GM21786 (cell line): ENCODE data around the gene CD247.
"Not testable (repeated sequence)": the region's sequence is repeated elsewhere in the genome, so short reads cannot be mapped to it uniquely, and the experiment has no call there.

ENCODE experiments used
- ATAC-seq: cut with Tn5 transposase; IDR thresholded peaks from one replicate; pipeline ENCODE4 v1.9.1; 2021; ENCODE audit not compliant: unreplicated experiment

Gene CD247

GRCh38 chr1:167518331-167518700, at the start of gene CD247:
Gene CD247 (minus strand): TSS chr1:167518529. CDS start chr1:167518465, 64 bp downstream.
- no peak for ATAC-seq

- no peak for ATAC-seq
These were observed 49.3 kb upstream of the CD247 start for GRCh38 chr1:167567663-167568062.

GRCh38 chr1:167566766-167567165, 48.4 kb upstream of the CD247 start:
- ATAC-seq: no peak

- ATAC-seq: no peak
These were observed 47.6 kb upstream of the CD247 start for GRCh38 chr1:167565922-167566321.

DNA sequence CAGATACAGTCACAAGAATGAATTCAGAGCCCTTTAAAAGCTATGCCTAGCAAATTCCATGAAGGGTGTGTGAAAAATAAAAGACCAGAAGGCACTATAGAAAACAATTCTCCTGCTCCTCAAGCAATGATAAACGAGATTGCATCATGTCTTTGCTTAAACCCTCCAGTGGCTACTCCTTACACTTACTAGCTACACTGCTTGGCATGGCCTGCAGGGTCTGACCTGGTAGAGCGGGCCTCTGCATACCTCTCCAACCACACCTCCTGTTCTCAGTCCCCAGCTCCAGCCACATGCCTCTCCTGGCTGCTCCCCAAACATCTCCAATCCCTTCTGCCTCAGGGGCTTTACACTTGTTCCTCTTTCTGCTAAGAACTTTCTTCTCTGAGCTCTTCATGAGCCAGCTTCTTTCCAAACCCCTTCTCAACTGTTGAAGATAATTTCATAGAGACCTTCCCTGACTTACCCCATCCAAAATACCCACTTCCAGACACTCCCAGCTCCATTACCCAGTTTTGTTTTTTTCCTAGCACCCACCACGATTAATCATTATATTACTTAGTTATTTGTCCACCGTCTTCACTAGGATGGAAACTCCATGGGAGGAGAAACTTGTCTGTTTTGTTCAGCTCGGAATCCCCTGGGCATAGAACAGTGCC, 46.4 kb upstream of the CD247 start:
- ATAC-seq: no peak

GRCh38 chr1:167563579-167564246, 45.4 kb upstream of the CD247 start:
- ATAC-seq: no peak

- no peak for ATAC-seq
These were observed 44.4 kb upstream of the CD247 start for GRCh38 chr1:167562702-167563101.

DNA sequence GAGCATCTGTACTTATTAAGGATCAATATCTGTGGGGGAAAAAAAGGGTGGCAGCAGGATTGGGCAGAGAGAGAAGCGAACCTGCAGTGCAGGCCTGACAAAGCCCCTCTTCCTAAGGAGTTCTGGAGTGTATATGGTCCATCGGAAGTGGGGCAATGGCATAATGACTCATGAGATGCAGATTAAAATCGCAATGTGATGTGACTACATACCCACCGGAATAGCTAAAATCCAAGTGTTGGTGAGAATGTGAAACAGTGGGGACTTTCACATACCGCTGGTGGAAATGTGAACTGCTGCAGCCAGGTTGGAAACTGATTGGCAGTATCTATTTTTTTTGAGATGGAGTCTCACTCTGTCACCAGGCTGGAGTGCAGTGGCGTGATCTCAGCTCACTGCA, 43.4 kb upstream of the CD247 start:
- no peak for ATAC-seq

GRCh38 chr1:167555971-167556714, 37.8 kb upstream of the CD247 start:
- no peak for ATAC-seq

DNA sequence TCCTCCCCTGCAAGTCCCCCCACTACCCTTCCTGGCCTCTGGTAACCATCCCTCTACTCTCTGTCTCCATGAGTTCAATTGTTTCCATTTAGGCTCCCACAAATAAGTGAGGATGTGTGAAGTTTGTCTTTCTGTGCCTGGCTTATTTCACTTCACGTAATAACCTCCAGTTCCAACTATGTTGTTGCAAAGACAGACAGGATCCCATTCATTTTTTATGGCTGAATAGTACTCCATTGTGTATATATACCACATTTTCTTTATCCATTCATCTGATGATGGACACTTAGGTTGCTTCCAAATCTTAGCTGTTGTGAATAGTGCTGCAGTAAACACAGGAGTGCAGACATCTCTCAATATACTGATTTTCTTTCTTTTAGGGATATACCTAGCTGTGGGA, 36.7 kb upstream of the CD247 start:
- not testable (repeated sequence) for ATAC-seq

GRCh38 chr1:167554028-167554779, 35.9 kb upstream of the CD247 start:
- ATAC-seq: peak; percentile 26

GRCh38 chr1:167553136-167554027, 35.1 kb upstream of the CD247 start, which contains the start of gene CREG1:
Gene CREG1 (minus strand): TSS chr1:167553762.
- ATAC-seq: peak; percentile 97

DNA sequence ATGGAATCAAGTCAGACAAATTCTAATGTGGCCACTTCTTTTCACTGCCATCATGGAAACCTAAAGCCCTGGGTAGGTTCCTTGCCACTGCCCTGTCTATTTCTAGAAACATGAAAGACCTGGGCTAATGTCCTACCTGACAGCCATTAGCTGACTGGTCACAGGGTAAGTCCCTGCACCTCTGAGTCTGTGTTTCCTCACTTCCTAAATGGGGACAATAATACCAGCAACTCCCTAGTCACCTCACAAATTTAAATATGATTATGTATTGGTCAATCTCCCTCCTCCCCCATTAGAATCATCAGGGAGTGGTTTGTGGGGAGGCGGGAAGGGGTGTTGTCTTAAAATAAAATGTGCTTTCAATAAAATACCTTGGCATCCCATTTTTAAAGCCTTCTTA, 33.0 kb upstream of the CD247 start:
- no peak for ATAC-seq

DNA sequence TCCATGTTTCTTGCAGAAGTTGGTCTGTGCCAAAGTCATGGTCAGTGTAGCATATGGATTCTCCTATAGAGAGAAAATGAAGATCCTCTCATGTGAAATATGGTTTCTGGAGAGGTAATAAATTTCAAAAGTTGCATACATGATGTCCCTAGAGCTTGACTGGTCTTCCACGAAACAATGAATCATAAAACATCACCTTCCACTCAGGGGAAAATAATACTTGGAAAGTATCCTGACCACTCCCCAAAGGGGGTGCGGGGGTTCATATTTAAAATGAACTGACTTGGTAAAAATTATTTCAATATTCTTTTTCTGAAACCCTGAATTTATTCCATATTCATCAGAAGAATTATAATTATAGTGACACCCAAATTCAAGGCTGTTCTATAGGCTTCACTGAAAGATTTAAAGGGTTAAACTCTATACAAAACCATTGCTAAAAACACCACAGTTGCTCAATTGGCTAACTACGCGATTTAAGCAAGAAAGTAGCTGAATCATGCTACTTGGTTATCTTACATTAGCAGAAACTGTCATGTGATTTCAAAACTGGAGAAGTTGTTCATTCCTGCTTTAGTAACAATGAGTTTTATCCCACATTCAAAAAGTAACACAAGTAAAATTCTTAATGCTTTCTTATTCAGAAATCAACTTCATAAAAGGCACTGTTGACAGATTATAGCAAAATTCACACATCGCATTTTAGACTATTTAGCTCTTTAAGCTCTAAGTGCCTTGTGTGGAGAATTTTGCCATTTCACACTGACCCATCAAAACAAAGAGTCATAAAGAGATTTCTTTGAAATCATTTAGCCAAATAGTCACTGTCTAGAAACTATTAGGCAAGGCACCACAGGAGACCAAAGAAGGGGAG, 30.0 kb upstream of the CD247 start:
- no peak for ATAC-seq

GRCh38 chr1:167546935-167547334, 28.6 kb upstream of the CD247 start:
- no peak for ATAC-seq

- ATAC-seq: no peak
These were observed 27.0 kb upstream of the CD247 start for GRCh38 chr1:167545349-167545748.

- ATAC-seq: no peak
These were observed 26.2 kb upstream of the CD247 start for GRCh38 chr1:167544447-167545093.

DNA sequence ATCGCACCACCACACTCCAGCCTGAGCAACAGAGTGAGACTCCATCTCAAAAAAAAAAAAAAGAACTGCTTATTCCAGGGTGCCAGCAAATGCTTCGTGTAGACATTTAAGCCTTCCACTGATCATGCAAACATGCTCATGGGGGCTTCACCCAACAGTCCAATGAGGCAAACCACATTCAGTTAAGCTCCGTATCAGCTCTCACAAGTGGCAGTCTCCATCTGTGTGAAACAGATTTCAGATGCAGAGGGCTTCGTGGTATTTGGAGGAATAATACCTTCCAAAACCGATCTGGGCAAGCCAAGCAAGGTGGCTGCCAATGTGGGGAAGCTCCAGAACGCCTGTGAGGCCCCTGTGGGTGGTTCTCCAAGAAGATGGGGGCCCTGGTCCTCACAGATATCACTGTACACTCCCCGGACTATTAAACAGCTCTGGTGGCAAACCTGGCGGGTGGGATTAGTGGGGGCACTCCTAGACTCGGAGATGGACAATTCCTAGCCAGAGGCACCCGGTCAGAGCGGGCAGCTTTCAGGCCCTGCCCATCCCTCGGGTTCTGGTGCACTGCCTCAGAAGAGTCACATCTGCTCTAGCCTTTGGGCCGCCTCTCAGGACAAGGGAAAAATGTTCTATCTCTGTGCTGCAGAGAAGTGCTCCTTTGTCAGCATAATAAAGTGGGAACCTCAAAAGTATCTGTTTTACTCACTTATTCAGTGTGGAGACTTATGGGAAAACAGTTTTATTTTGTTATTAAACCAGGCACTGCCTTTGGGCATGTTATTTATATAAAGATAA, 25.1 kb upstream of the CD247 start:
- ATAC-seq: no peak
